ENCODE results near the gene AURKB.
"Not testable (repeated sequence)": the region's sequence is repeated elsewhere in the genome, so short reads cannot be mapped to it uniquely, and the experiment has no call there.

The AURKB gene

GRCh38 chr17:8222380-8222629, 11.9 kb upstream of the AURKB start:
- peak overlapping the region; percentile 86 for H3K4me3 ChIP-seq (ENCODE audit: low read depth, low read length)
- peak overlapping the region; percentile 94 for H3K4me2 ChIP-seq (ENCODE audit: low read length)
- no peaks in the 10 kb centered on the region for H3K36me3 ChIP-seq (ENCODE audit: control insufficient read depth, insufficient read depth, low read length)
- TF ChIP-seq CTCF (IDR thresholded peaks at IDR 0.05), result no peak
- no peaks in the 10 kb centered on the region for H3K27me3 ChIP-seq (ENCODE audit: control insufficient read depth, insufficient read depth, low read length)
- H3K4me1 ChIP-seq, result peaks cover 9% of the 10 kb centered on the region
- no peaks in the 10 kb centered on the region for H3K9me3 ChIP-seq (ENCODE audit: control insufficient read depth, low read length)
- H3K9ac ChIP-seq, result no peak overlapping the region
- H3K27ac ChIP-seq, result peak overlapping the region; percentile 98
- no peaks in the 10 kb centered on the region for H3K79me2 ChIP-seq
- H2AFZ ChIP-seq, result peak overlapping the region; percentile 81

GRCh38 chr17:8221663-8222379, 11.4 kb upstream of the AURKB start:
- Histone ChIP-seq H3K36me3 (ENCODE audit: control insufficient read depth, insufficient read depth, low read length) (no peaks in the 10 kb centered on the region), H3K9ac (no peak overlapping the region), H3K4me3 (ENCODE audit: low read depth, low read length) (peak overlapping the region; percentile 86), H3K79me2 (no peaks in the 10 kb centered on the region), H2AFZ (peak overlapping the region; percentile 87), H3K9me3 (ENCODE audit: control insufficient read depth, low read length) (no peaks in the 10 kb centered on the region), H3K27me3 (ENCODE audit: control insufficient read depth, insufficient read depth, low read length) (no peaks in the 10 kb centered on the region), H3K27ac (peak overlapping the region; percentile 98), H3K4me2 (ENCODE audit: low read length) (peak overlapping the region; percentile 94), H3K4me1 (peaks cover 9% of the 10 kb centered on the region)
- no peak for TF ChIP-seq CTCF (IDR thresholded peaks at IDR 0.05)

GRCh38 chr17:8220783-8221662, 10.6 kb upstream of the AURKB start:
- H2AFZ ChIP-seq, result peak overlapping the region; percentile 87
- peaks cover 9% of the 10 kb centered on the region for H3K4me1 ChIP-seq
- H3K9me3 ChIP-seq (ENCODE audit: control insufficient read depth, low read length), result no peaks in the 10 kb centered on the region
- peak overlapping the region; percentile 94 for H3K4me2 ChIP-seq (ENCODE audit: low read length)
- no peak overlapping the region for H3K9ac ChIP-seq
- H3K36me3 ChIP-seq (ENCODE audit: control insufficient read depth, insufficient read depth, low read length), result no peaks in the 10 kb centered on the region
- no peaks in the 10 kb centered on the region for H3K27me3 ChIP-seq (ENCODE audit: control insufficient read depth, insufficient read depth, low read length)
- peak overlapping the region; percentile 86 for H3K4me3 ChIP-seq (ENCODE audit: low read depth, low read length)
- H3K27ac ChIP-seq, result peak overlapping the region; percentile 98
- TF ChIP-seq CTCF (IDR thresholded peaks at IDR 0.05), result no peak
- no peaks in the 10 kb centered on the region for H3K79me2 ChIP-seq

- not testable (repeated sequence) for H3K27me3 ChIP-seq (ENCODE audit: control insufficient read depth, insufficient read depth, low read length); H3K9me3 ChIP-seq (ENCODE audit: control insufficient read depth, low read length); H3K9ac ChIP-seq; H3K4me1 ChIP-seq; H3K27ac ChIP-seq; H3K4me3 ChIP-seq (ENCODE audit: low read depth, low read length); H3K36me3 ChIP-seq (ENCODE audit: control insufficient read depth, insufficient read depth, low read length); H3K79me2 ChIP-seq; H3K4me2 ChIP-seq (ENCODE audit: low read length); H2AFZ ChIP-seq
Observed at GRCh38 chr17:8214000-8214399, 3.6 kb upstream of the AURKB start.

GRCh38 chr17:8212312-8213180, 2.2 kb upstream of the AURKB start:
- TF ChIP-seq CTCF (IDR thresholded peaks at IDR 0.05), result no peak
- Histone ChIP-seq H3K36me3 (ENCODE audit: control insufficient read depth, insufficient read depth, low read length) (no peaks in the 10 kb centered on the region), H3K27me3 (ENCODE audit: control insufficient read depth, insufficient read depth, low read length) (no peaks in the 10 kb centered on the region), H2AFZ (no peak overlapping the region), H3K79me2 (no peaks in the 10 kb centered on the region), H3K9ac (no peak overlapping the region), H3K9me3 (ENCODE audit: control insufficient read depth, low read length) (no peaks in the 10 kb centered on the region), H3K4me3 (ENCODE audit: low read depth, low read length) (no peak overlapping the region), H3K27ac (no peak overlapping the region), H3K4me2 (ENCODE audit: low read length) (no peak overlapping the region), H3K4me1 (peaks cover 6% of the 10 kb centered on the region)
